ENCODE data around the gene RELL1. TPM values are rescaled to one million over a fixed set of nuclear protein-coding genes. Genes with fewer than 3 reads are reported as not detected.

RELL1 gene
- total and polyA plus RNA-seq, 10 of the 15 experiments (the other 5 are each of a cell fraction or from before 2014, with no cell fraction given), result 0.20 to 10.9 (median 3.9) TPM

GRCh38 chr4:37605843-37606565, 80.2 kb downstream of the RELL1 start (continued):
- no peak for TF ChIP-seq EZH2 (IDR thresholded peaks at IDR 0.05; ENCODE audit: borderline replicate concordance, control insufficient read depth, low read depth, low read length)
- TF ChIP-seq CBX5 (IDR thresholded peaks at IDR 0.05; ENCODE audit: low read depth), result no peak
- TF ChIP-seq SUZ12 (IDR thresholded peaks at IDR 0.05; ENCODE audit: unreplicated experiment), result no peak

- DNase-seq (ENCODE audit: low read depth, low spot score) (no peak), FAIRE-seq (no peak), ATAC-seq (no peak)
- Histone ChIP-seq H3K9ac (ENCODE audit: control insufficient read depth, insufficient read depth, low read length) (no peak overlapping the region), H3K27ac (ENCODE audit: control insufficient read depth, insufficient read depth) (no peak overlapping the region), H2AFZ (ENCODE audit: control insufficient read depth, low read depth, low read length) (no peak overlapping the region), H3K27me3 (replicated peaks in 1 of 2; ENCODE audit: control insufficient read depth in 2 of 2, insufficient read depth in 2 of 2, low read length in 1 of 2) (no peaks in the 10 kb centered on the region), H3K4me2 (ENCODE audit: control insufficient read depth, insufficient read depth) (no peak overlapping the region), H3K4me3 (no peak overlapping the region), H3K4me1 (ENCODE audit: control insufficient read depth, insufficient read depth, low read length) (no peaks in the 10 kb centered on the region), H4K20me1 (ENCODE audit: control insufficient read depth, insufficient read depth) (no peaks in the 10 kb centered on the region), H3K79me2 (ENCODE audit: control insufficient read depth, insufficient read depth, low read length) (no peaks in the 10 kb centered on the region), H3K9me3 (replicated peaks; ENCODE audit: control insufficient read depth, insufficient read depth, low read length) (no peaks in the 10 kb centered on the region), H3K36me3 (ENCODE audit: control insufficient read depth in 2 of 2, insufficient read depth in 2 of 2, low read length in 1 of 2) (no peaks in the 10 kb centered on the region; a peak in 1 of 4 replicates)
- WGBS (ENCODE audit: insufficient coverage, insufficient replicate concordance, low lambda C conversion rate, missing lambda C conversion rate), result 86% methylated on average over 4 of the region's 4 CpGs
- ChIA-PET SMC1A (ENCODE audit: uncharacterized antibody, unreplicated experiment) (interaction anchor here (0.8 to 5.9 kb wide), 6 partner anchors 13 to 431 kb away, joined by 3 to 43 read pairs (median 3); no protein-coding TSS in a partner anchor), POLR2A (no interaction called here), CTCF (interaction anchor here (1.8 to 5.9 kb wide), 6 partner anchors 9 to 430 kb away, joined by 5 to 103 read pairs (median 30); no protein-coding TSS in a partner anchor), RAD21 (ENCODE audit: unreplicated experiment) (interaction anchor here (1.0 to 4.3 kb wide), 4 partner anchors 8 to 195 kb away, joined by 3 to 57 read pairs (median 6); partner anchors contain the start of gene RELL1)
- TF ChIP-seq HDGF (IDR thresholded peaks at IDR 0.05), result no peak
- no peak for TF ChIP-seq ZBED1 (IDR thresholded peaks at IDR 0.05; ENCODE audit: borderline replicate concordance)
- no peak for TF ChIP-seq CHD1 (IDR thresholded peaks at IDR 0.05; ENCODE audit: low read depth, low read length)
- no TSS peak for BruUV-seq (replicated peaks)
- intact Hi-C loops (cut with micrococcal nuclease; ENCODE audit: unreplicated experiment), result no loop called here
- in situ Hi-C loops (cut with MboI), result loop anchor here (5.0 kb wide), 2 partner anchors 193 to 428 kb away; no protein-coding TSS in a partner anchor
Observed at GRCh38 chr4:37604461-37604860, 81.7 kb downstream of the RELL1 start.
